ENCODE results near the gene SSPN. TPM values are rescaled to one million over a fixed set of nuclear protein-coding genes. Genes with fewer than 3 reads are reported as not detected.
A peak's percentile ranks its signal among the peaks of the same experiment; 100 is the strongest.

SSPN gene
- total RNA-seq, 1 experiment from 2014 or later, result 0.21 TPM

GRCh38 chr12:26152507-26153102, 42.8 kb upstream of the SSPN start:
- Mint-ChIP-seq H3K4me1 (ENCODE audit: insufficient read depth, unreplicated experiment) (peaks cover 11% of the 10 kb centered on the region), H3K27ac (ENCODE audit: low read depth, unreplicated experiment) (peak overlapping the region; percentile 18), H3K27me3 (ENCODE audit: insufficient read depth, unreplicated experiment) (no peaks in the 10 kb centered on the region), H3K36me3 (ENCODE audit: insufficient read depth, unreplicated experiment) (no peaks in the 10 kb centered on the region), H3K9me3 (ENCODE audit: unreplicated experiment) (no peaks in the 10 kb centered on the region), H3K4me3 (ENCODE audit: unreplicated experiment) (no peak overlapping the region)
- CTCF ChIA-PET, result no interaction called here
- BruUV-seq (replicated peaks), result no TSS peak
- DNase-seq (ENCODE audit: unreplicated experiment), result no peak
- intact Hi-C loops (cut with micrococcal nuclease), result loop anchor here (1.0 to 10.0 kb wide), 2 partner anchors 26 to 162 kb away; no protein-coding TSS in a partner anchor
- no peak for TF ChIP-seq CTCF (IDR thresholded peaks at IDR 0.05; ENCODE audit: unreplicated experiment)
- POLR2A ChIA-PET, result interaction anchor here (1.0 to 2.0 kb wide), 3 partner anchors 12 to 87 kb away, joined by 3 to 9 read pairs (median 6); partner anchors contain the start of gene BHLHE41

GRCh38 chr12:26153421-26154154, 41.8 kb upstream of the SSPN start:
- peaks cover 11% of the 10 kb centered on the region for H3K4me1 Mint-ChIP-seq (ENCODE audit: insufficient read depth, unreplicated experiment)
- H3K36me3 Mint-ChIP-seq (ENCODE audit: insufficient read depth, unreplicated experiment), result no peaks in the 10 kb centered on the region
- DNase-seq (ENCODE audit: unreplicated experiment), result peak; percentile 75
- H3K9me3 Mint-ChIP-seq (ENCODE audit: unreplicated experiment), result no peaks in the 10 kb centered on the region
- H3K27me3 Mint-ChIP-seq (ENCODE audit: insufficient read depth, unreplicated experiment), result no peaks in the 10 kb centered on the region
- intact Hi-C loops (cut with micrococcal nuclease), result loop anchor here (1.0 to 10.0 kb wide), 2 partner anchors 27 to 161 kb away; no protein-coding TSS in a partner anchor
- TF ChIP-seq CTCF (IDR thresholded peaks at IDR 0.05; ENCODE audit: unreplicated experiment), result peak; percentile 5
- BruUV-seq (replicated peaks), result TSS peak; percentile 96
- CTCF ChIA-PET, result interaction anchor here (0.7 kb wide), 1 partner anchor 165 kb away, joined by 3 read pairs; no protein-coding TSS in a partner anchor
- H3K4me3 Mint-ChIP-seq (ENCODE audit: unreplicated experiment), result no peak overlapping the region
- peak overlapping the region; percentile 18 for H3K27ac Mint-ChIP-seq (ENCODE audit: low read depth, unreplicated experiment)
- POLR2A ChIA-PET, result interaction anchor here (0.6 to 2.0 kb wide), 6 partner anchors 11 to 443 kb away, joined by 3 to 9 read pairs (median 4); partner anchors contain the start of gene BHLHE41

- Mint-ChIP-seq H3K4me3 (ENCODE audit: unreplicated experiment) (no peak overlapping the region), H3K4me1 (ENCODE audit: insufficient read depth, unreplicated experiment) (peaks cover 11% of the 10 kb centered on the region), H3K27me3 (ENCODE audit: insufficient read depth, unreplicated experiment) (no peaks in the 10 kb centered on the region), H3K36me3 (ENCODE audit: insufficient read depth, unreplicated experiment) (no peaks in the 10 kb centered on the region), H3K27ac (ENCODE audit: low read depth, unreplicated experiment) (no peak overlapping the region), H3K9me3 (ENCODE audit: unreplicated experiment) (no peaks in the 10 kb centered on the region)
- ChIA-PET CTCF (interaction anchor here (0.6 to 1.1 kb wide), 3 partner anchors 11 to 65 kb away, joined by 3 to 5 read pairs (median 3); no protein-coding TSS in a partner anchor), POLR2A (interaction anchor here (0.6 to 1.4 kb wide), 2 partner anchors 10 to 14 kb away, joined by 3 read pairs; no protein-coding TSS in a partner anchor)
- DNase-seq (ENCODE audit: unreplicated experiment), result no peak
- intact Hi-C loops (cut with micrococcal nuclease), result loop anchor here (10.0 kb wide), 1 partner anchor 158 kb away; no protein-coding TSS in a partner anchor
- no peak for TF ChIP-seq CTCF (IDR thresholded peaks at IDR 0.05; ENCODE audit: unreplicated experiment)
- no TSS peak for BruUV-seq (replicated peaks)
Measured at GRCh38 chr12:26156201-26156871, 39.0 kb upstream of the SSPN start.

All from MCF 10A (cell line).